HEK293 (cell line): ENCODE results near the gene CCDC24.

Source experiments
- GLI4 ChIP-seq: fragments of 450-650 bp; formaldehyde crosslinking; IDR thresholded peaks from 2 replicates; pipeline ENCODE4 v1.5.1; 2016; ENCODE audit warnings: missing biosample characterization, missing genetic modification characterization
- MEIS1 ChIP-seq: sonication (generic); formaldehyde crosslinking; IDR thresholded peaks from 2 replicates; pipeline ENCODE4 v1.8.1; 2022; ENCODE audit warnings: missing genetic modification reagents, mild to moderate bottlenecking, borderline replicate concordance
- PRDM1 ChIP-seq: fragments of 450-650 bp; formaldehyde crosslinking; IDR thresholded peaks from 2 replicates; pipeline ENCODE4; 2016; ENCODE audit warnings: missing biosample characterization, missing genetic modification characterization
- ZNF140 ChIP-seq: fragments of 450-650 bp; formaldehyde crosslinking; IDR thresholded peaks from 2 replicates; pipeline ENCODE4 v1.5.1; 2016; ENCODE audit warnings: missing biosample characterization, missing genetic modification characterization
- ZXDB ChIP-seq: fragments of 450-650 bp; formaldehyde crosslinking; IDR thresholded peaks from 2 replicates; pipeline ENCODE4 v1.5.1; 2016; ENCODE audit warnings: missing biosample characterization, missing genetic modification characterization
- TF ChIP-seq, protein P1 (sequence below): fragments of 450-650 bp; formaldehyde crosslinking; IDR thresholded peaks from 2 replicates; pipeline ENCODE4 v1.5.1; 2016; ENCODE audit warnings: missing biosample characterization, missing genetic modification characterization

DNA sequence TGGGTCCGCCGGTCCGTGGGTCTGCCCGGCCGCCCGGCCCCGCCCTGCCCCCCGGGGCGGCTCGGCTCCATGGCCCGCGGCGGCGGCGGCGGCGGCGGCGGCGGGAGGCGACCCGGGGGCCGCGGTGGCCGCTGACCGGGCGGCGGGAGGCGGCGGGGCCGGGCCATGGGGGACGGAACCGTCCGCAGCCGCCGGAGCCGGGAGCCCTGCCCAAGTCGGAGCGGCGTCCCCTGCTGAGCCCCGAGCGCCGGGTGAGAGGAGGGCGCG lies 12.2 kb upstream of the CCDC24 start:
- TF ChIP-seq, protein P1, sequence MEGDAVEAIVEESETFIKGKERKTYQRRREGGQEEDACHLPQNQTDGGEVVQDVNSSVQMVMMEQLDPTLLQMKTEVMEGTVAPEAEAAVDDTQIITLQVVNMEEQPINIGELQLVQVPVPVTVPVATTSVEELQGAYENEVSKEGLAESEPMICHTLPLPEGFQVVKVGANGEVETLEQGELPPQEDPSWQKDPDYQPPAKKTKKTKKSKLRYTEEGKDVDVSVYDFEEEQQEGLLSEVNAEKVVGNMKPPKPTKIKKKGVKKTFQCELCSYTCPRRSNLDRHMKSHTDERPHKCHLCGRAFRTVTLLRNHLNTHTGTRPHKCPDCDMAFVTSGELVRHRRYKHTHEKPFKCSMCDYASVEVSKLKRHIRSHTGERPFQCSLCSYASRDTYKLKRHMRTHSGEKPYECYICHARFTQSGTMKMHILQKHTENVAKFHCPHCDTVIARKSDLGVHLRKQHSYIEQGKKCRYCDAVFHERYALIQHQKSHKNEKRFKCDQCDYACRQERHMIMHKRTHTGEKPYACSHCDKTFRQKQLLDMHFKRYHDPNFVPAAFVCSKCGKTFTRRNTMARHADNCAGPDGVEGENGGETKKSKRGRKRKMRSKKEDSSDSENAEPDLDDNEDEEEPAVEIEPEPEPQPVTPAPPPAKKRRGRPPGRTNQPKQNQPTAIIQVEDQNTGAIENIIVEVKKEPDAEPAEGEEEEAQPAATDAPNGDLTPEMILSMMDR: no peak
- TF ChIP-seq ZXDB (no peak), ZNF140 (no peak), MEIS1 (CRISPR knock-in tag) (no peak), GLI4 (tag by site-specific recombination) (no peak), PRDM1 (tag by site-specific recombination) (no peak)
